Stomach (tissue), 9 donors: ENCODE data around the gene JMJD7. TPM values are rescaled to one million over a fixed set of nuclear protein-coding genes. Genes with fewer than 3 reads are reported as not detected.

Source experiments
- DNase-seq, 2 donors: peaks; one replicate each; pipeline versions ENCODE4 v3.0.0 to v3.0.0-alpha.2; 2013 to 2019
- H3K27ac ChIP-seq, 5 donors: fragments of 200-600 bp in 4 of 5; sonication (generic) in 4 of 5; one replicate each; pipeline ENCODE4 v1.5.1; 2013 to 2019; ENCODE audit warnings: mild to moderate bottlenecking in 1 of 5, moderate library complexity in 1 of 5
- H3K27me3 ChIP-seq, 3 donors: fragments of 200-600 bp; sonication (generic); one replicate each; pipeline ENCODE4 v1.5.1; 2017 to 2019; ENCODE audit warnings: mixed run types in 1 of 3
- H3K36me3 ChIP-seq, 4 donors: fragments of 200-600 bp; sonication (generic); 1 replicate in 3 of 4; 2 replicates in 1 of 4; pipeline ENCODE4 v1.5.1; 2016 to 2019
- H3K4me1 ChIP-seq, 4 donors: fragments of 200-600 bp; sonication (generic); one replicate each; pipeline ENCODE4 v1.5.1; 2016 to 2019
- H3K4me3 ChIP-seq, 4 donors: fragments of 200-600 bp; sonication (generic) in 3 of 4; one replicate each; pipeline ENCODE4 v1.5.1; 2016 to 2019; ENCODE audit warnings: mild to moderate bottlenecking in 1 of 4
- H3K9me3 ChIP-seq, 4 donors: fragments of 200-600 bp; sonication (generic); one replicate each; pipeline ENCODE4 v1.5.1; 2016 to 2019
- EP300 ChIP-seq: sonication (generic); formaldehyde crosslinking; IDR thresholded peaks from one replicate; pipeline ENCODE4 v1.6.1; 2017; ENCODE audit warnings: antibody characterized with exemption
- POLR2A ChIP-seq, 4 donors: fragments of 450-650 bp; IDR thresholded peaks; one replicate each; pipeline ENCODE4 v1.6.1; 2016; ENCODE audit warnings: antibody characterized with exemption in 4 of 4, control low read depth in 2 of 4, mild to moderate bottlenecking in 1 of 4, moderate library complexity in 1 of 4
- POLR2AphosphoS5 ChIP-seq, 3 donors: sonication (generic); formaldehyde crosslinking; IDR thresholded peaks; one replicate each; pipeline ENCODE4 v1.6.1; 2016; ENCODE audit warnings: antibody characterized with exemption in 3 of 3
- WGBS, 5 donors: extraction: QIAGEN DNeasy Blood & Tissue Kit in 3 of 5; methylation state at CpG; one replicate each; pipeline versions ENCODE4 v1.1.5 to v1.1.7; 2013 to 2018; 5-methylcytosine and 5-hydroxymethylcytosine counted together
- intact Hi-C: fragments of 100-400 bp; cut with DNase I; formaldehyde crosslinking; loops from one replicate; pipeline ENCODE4 v1.15.1; 2023; ENCODE audit warnings: low total_unique reads
- polyA plus RNA-seq, 3 donors: library from polyadenylated mRNA; stranded (reverse); fragments of 200-250 nt; gene quantifications; one replicate each; pipeline ENCODE4 v1.2.3, GENCODE V29; 2013
- small RNA-seq, 4 donors: library from RNA; depleted of rRNA; stranded (forward); fragments of <200 nt; gene quantifications; one replicate each; pipeline ENCODE3, GENCODE V24; 2016
- total RNA-seq, 5 donors: library from RNA; depleted of rRNA; stranded (reverse); fragments of >200 nt; gene quantifications; one replicate each; pipeline versions ENCODE4 v1.1.0 to v1.2.3, GENCODE V29; 2014 to 2016
- TF ChIP-seq, protein P1 (sequence below), 7 experiments: fragments of 450-650 bp in 4 of 7; fragments of 200-600 bp in 3 of 7; sonication (generic) in 3 of 7; IDR thresholded peaks; one replicate each; pipeline ENCODE4 v1.5.1; 2016 to 2019; ENCODE audit warnings: antibody characterized with exemption in 7 of 7, control low read depth in 2 of 7, mild to moderate bottlenecking in 1 of 7
- donor health status: healthy with polysubstance abuse.
- donor health status: Bipolar disorder and iron deficiency.
- donor health status: healthy.

The JMJD7 gene
- total and polyA plus RNA-seq, 8 donors: 0.55 to 24.2 (median 10.0) TPM; not detected in 2

DNA sequence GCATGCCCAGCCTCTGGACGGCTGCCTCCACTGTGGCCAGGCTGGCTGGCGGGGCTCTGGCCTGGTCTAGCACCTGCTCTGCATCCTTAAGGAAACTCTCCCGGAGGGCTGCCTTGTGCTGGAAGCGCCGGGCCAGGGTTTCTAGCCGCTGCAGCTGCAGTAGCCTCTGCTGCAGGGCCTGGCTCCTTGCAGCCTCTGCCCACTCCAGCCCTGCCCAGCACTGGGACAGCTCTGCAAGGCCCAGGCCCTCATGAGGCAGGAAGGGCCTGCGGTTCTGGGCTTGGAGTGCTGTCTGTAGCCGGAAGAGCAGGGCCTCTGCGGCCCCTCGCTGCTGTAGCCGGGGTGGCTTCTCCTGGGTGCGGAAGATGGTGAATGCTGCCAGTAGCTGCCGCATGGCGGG lies 57.9 kb downstream of the JMJD7 start:
- Histone ChIP-seq H3K27me3 (peaks cover 0 to 20% (median 11%) of the 10 kb centered on the region in 3 donors), H3K4me3 (no peak overlapping the region), H3K4me1 (peaks cover 12 to 24% (median 20%) of the 10 kb centered on the region in 4 donors), H3K27ac (no peak overlapping the region), H3K36me3 (no peaks in the 10 kb centered on the region), H3K9me3 (no peaks in the 10 kb centered on the region)
- intact Hi-C loops: no loop called here
- DNase-seq: no peak
- TF ChIP-seq POLR2AphosphoS5 (IDR thresholded peaks at IDR 0.05) (no peak), EP300 (no peak), POLR2A (IDR thresholded peaks at IDR 0.05) (no peak)
- TF ChIP-seq, protein P1, sequence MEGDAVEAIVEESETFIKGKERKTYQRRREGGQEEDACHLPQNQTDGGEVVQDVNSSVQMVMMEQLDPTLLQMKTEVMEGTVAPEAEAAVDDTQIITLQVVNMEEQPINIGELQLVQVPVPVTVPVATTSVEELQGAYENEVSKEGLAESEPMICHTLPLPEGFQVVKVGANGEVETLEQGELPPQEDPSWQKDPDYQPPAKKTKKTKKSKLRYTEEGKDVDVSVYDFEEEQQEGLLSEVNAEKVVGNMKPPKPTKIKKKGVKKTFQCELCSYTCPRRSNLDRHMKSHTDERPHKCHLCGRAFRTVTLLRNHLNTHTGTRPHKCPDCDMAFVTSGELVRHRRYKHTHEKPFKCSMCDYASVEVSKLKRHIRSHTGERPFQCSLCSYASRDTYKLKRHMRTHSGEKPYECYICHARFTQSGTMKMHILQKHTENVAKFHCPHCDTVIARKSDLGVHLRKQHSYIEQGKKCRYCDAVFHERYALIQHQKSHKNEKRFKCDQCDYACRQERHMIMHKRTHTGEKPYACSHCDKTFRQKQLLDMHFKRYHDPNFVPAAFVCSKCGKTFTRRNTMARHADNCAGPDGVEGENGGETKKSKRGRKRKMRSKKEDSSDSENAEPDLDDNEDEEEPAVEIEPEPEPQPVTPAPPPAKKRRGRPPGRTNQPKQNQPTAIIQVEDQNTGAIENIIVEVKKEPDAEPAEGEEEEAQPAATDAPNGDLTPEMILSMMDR (IDR thresholded peaks at IDR 0.05): no peak
- WGBS, 5 donors: 93 to 99% (median 97%) methylated on average over 14 of the region's 14 CpGs

- Histone ChIP-seq H3K27ac (no peak overlapping the region), H3K27me3 (peaks cover 0 to 11% (median 7%) of the 10 kb centered on the region in 3 donors), H3K36me3 (no peaks in the 10 kb centered on the region), H3K4me3 (no peak overlapping the region), H3K9me3 (no peaks in the 10 kb centered on the region), H3K4me1 (peaks cover 10 to 16% (median 15%) of the 10 kb centered on the region in 4 donors)
- intact Hi-C loops: no loop called here
- no peak for DNase-seq
- 86 to 95% (median 91%) methylated on average over 7 of the region's 7 CpGs for WGBS, 5 donors
- TF ChIP-seq POLR2AphosphoS5 (IDR thresholded peaks at IDR 0.05) (no peak), EP300 (no peak), POLR2A (IDR thresholded peaks at IDR 0.05) (no peak)
- TF ChIP-seq, protein P1 (IDR thresholded peaks at IDR 0.05): no peak
Observed at GRCh38 chr15:41886741-41887140, 58.8 kb downstream of the JMJD7 start.

DNA sequence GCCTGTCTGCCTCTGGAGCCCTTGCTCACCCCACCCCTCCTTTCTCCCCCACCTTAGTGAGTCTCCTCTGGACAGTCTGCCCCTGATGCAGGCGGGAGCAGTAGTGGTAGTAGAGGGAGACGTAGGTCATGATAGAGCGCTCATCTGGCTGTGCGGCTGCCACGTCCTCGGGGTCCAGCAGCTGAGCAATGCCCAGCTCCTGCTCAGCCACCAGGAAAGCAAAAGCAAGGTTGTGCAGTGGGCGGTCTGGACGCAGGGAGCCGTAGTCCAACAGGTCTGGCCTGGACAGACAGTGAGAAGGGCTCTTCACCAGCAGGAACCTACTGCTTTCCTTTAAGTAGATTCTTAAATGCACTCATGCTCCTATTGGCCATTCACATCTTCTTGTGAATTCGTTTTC lies 59.3 kb downstream of the JMJD7 start:
- H3K27me3 ChIP-seq: peaks cover 0 to 7% (median 3%) of the 10 kb centered on the region in 3 donors
- no peaks in the 10 kb centered on the region for H3K9me3 ChIP-seq
- peaks cover 6 to 14% (median 13%) of the 10 kb centered on the region in 4 donors for H3K4me1 ChIP-seq
- WGBS, 5 donors: 96 to 99% (median 98%) methylated on average over 10 of the region's 10 CpGs
- H3K27ac ChIP-seq: no peak overlapping the region
- H3K4me3 ChIP-seq: no peak overlapping the region
- H3K36me3 ChIP-seq: no peaks in the 10 kb centered on the region
- no peak for DNase-seq
- TF ChIP-seq POLR2AphosphoS5 (IDR thresholded peaks at IDR 0.05) (no peak), POLR2A (IDR thresholded peaks at IDR 0.05) (no peak), EP300 (no peak)
- TF ChIP-seq, protein P1 (IDR thresholded peaks at IDR 0.05): no peak
- intact Hi-C loops: no loop called here

Small RNA genes within 50 kb of the gene (small RNA-seq; reads per million reads assigned to genes)
- 0 to 0.31 (median 0.07) reads per million in 4 donors for gene JMJD7-PLA2G4B
- gene MIR4310: 0 reads per million in 4 donors
- gene RNA5SP393: 0 reads per million in 4 donors

Other genes with a start within 250 kb of the JMJD7 start
- 10 to 100 TPM; 19.6 to 75.2 (median 47.4) TPM for gene MGA, start 167.7 kb upstream of the JMJD7 start, total RNA-seq
- gene MGA, start 167.7 kb upstream of the JMJD7 start, polyA plus RNA-seq: 1 to 10 TPM; 2.1 to 2.3 (median 2.2) TPM
- gene MAPKBP1, start 53.6 kb upstream of the JMJD7 start, total RNA-seq: 10 to 100 TPM in 4 of 5 donors, 1 to 10 TPM in 1; 8.8 to 41.5 (median 22.6) TPM
- gene MAPKBP1, start 53.6 kb upstream of the JMJD7 start, polyA plus RNA-seq: 10 to 100 TPM in 2 of 3 donors, 1 to 10 TPM in 1; 9.0 to 20.5 (median 13.1) TPM
- 10 to 100 TPM in 3 of 5 donors, 1 to 10 TPM in 2; 2.6 to 71.2 (median 22.6) TPM for gene PLA2G4B, start 10.8 kb downstream of the JMJD7 start, total RNA-seq
- gene PLA2G4B, start 10.8 kb downstream of the JMJD7 start, polyA plus RNA-seq: 10 to 100 TPM in 1 of 3 donors, 1 to 10 TPM in 2; 4.0 to 38.5 (median 5.3) TPM
- gene SPTBN5, start 66.0 kb downstream of the JMJD7 start, total RNA-seq: 1 to 10 TPM in 1 of 5 donors, under 1 TPM in 3, not detected in 1; 0.29 to 4.9 (median 0.80) TPM
- 1 to 10 TPM; 2.6 to 3.2 (median 2.9) TPM for gene SPTBN5, start 66.0 kb downstream of the JMJD7 start, polyA plus RNA-seq
- gene EHD4, start 144.5 kb downstream of the JMJD7 start, total RNA-seq: 10 to 100 TPM in 4 of 5 donors, 1 to 10 TPM in 1; 9.4 to 86.4 (median 23.1) TPM
- 10 to 100 TPM in 1 of 3 donors, 1 to 10 TPM in 2; 5.8 to 12.1 (median 9.8) TPM for gene EHD4, start 144.5 kb downstream of the JMJD7 start, polyA plus RNA-seq
- gene PLA2G4E, start 192.9 kb downstream of the JMJD7 start, total RNA-seq: not detected
- gene PLA2G4E, start 192.9 kb downstream of the JMJD7 start, polyA plus RNA-seq: under 1 TPM in 1 of 3 donors, not detected in 2; 0.78 TPM